ENCODE results near the gene CYB561.
"Not testable (repeated sequence)": the region's sequence is repeated elsewhere in the genome, so short reads cannot be mapped to it uniquely, and the experiment has no call there.

CYB561 gene

GRCh38 chr17:63478814-63479494, 32.8 kb upstream of the CYB561 start:
- peak; percentile 73 to 76 for DNase-seq

GRCh38 chr17:63477480-63478440, 31.7 kb upstream of the CYB561 start:
- no peak for DNase-seq

GRCh38 chr17:63476854-63477479, 30.9 kb upstream of the CYB561 start, which contains the start of gene ACE:
ACE (plus strand) TSS chr17:63477061; CDS start chr17:63477095, 34 bp downstream.
- DNase-seq: peak; percentile 25 to 41

- peak in 1 of 2 donors; percentile 4 for DNase-seq
These were observed 30.4 kb upstream of the CYB561 start for GRCh38 chr17:63476459-63476853.

GRCh38 chr17:63475491-63476412, 29.6 kb upstream of the CYB561 start:
- no peak for DNase-seq

- no peak for DNase-seq
These were observed 28.7 kb upstream of the CYB561 start for GRCh38 chr17:63474586-63475460.

- no peak for DNase-seq
These were observed 28.1 kb upstream of the CYB561 start for GRCh38 chr17:63474174-63474573.

GRCh38 chr17:63468099-63468498, 22.0 kb upstream of the CYB561 start:
- not testable (repeated sequence) for DNase-seq

- DNase-seq: no peak
These were observed 18.7 kb upstream of the CYB561 start for GRCh38 chr17:63464691-63465236.

GRCh38 chr17:63463771-63464170, 17.7 kb upstream of the CYB561 start:
- no peak for DNase-seq

GRCh38 chr17:63460018-63460417, 13.9 kb upstream of the CYB561 start:
- DNase-seq: no peak

- no peak for DNase-seq
These were observed 12.4 kb upstream of the CYB561 start for GRCh38 chr17:63458478-63458877.

- no peak for DNase-seq
These were observed 9.3 kb upstream of the CYB561 start for GRCh38 chr17:63455417-63455816.

GRCh38 chr17:63454915-63455314, 8.8 kb upstream of the CYB561 start:
- no peak for DNase-seq

- not testable (repeated sequence) for DNase-seq
These were observed 8.3 kb upstream of the CYB561 start for GRCh38 chr17:63454357-63454756.

GRCh38 chr17:63452962-63453551, 7.0 kb upstream of the CYB561 start:
- no peak for DNase-seq

- no peak for DNase-seq
These were observed 6.2 kb upstream of the CYB561 start for GRCh38 chr17:63452046-63452961.

- no peak for DNase-seq
These were observed 5.0 kb upstream of the CYB561 start for GRCh38 chr17:63451150-63451549.

- DNase-seq: no peak
These were observed 4.4 kb upstream of the CYB561 start for GRCh38 chr17:63450551-63450950.

Measured in activated CD4-positive, alpha-beta T cell treated with anti-CD3 and anti-CD28 coated beads for 4 hours (primary cell).